ENCODE data around the gene ZNF791. TPM values are rescaled to one million over a fixed set of nuclear protein-coding genes. Genes with fewer than 3 reads are reported as not detected.

The ZNF791 gene
- total and polyA plus RNA-seq, 8 donors = 4.7 to 33.0 (median 18.4) TPM

DNA sequence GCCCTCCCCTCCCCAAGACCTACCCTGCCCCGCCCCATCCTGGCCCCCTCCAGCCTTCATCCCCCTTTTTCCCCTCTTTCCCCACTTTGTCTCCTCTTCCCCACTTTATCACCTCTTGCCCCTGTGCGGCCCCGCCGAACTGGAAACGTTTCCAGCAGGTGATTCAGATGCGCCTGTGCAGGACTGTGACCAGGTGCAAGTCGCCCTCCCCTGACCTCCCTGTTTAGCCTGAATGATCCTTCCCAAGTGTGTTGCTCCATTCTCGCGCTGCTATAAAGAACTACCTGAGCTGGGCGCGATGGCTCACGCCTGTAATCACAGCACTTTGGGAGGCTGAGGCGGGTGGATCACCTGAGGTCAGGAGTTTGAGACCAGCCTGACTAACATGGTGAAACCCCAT, 25.9 kb downstream of the ZNF791 start:
- H3K27me3 ChIP-seq = no peaks in the 10 kb centered on the region
- WGBS, 5 donors = 72 to 79% (median 75%) methylated on average over 12 to 13 of the region's 13 CpGs
- intact Hi-C loops (cut with DNase I; ENCODE audit: low total_unique reads) = no loop called here

DNA sequence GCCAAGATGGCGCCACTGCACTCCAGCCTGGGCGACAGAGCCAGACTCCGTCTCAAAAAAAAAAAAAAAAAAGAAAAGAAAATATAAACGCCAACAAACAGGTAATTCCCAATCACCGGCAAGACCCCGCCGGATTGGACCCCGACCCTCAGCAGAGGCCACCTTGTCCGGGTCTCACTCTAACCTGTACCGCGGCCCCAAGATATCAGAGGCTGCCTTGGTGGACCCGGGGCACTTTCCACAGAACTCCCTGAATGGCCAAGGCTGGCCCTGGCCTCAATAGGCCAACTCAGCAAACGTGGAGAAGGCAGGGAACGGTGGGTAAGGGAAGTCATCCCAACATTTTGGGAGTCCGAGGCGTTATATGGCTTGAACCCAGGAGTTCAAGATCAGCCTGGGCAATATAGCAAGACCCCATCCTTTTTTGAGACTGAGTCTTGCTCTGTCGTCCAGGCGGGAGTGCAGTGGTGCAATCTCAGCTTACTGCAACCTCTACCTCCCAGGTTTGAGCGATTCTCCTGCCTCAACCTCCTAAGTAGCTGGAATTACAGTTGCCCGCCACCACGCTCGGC, 28.0 kb downstream of the ZNF791 start:
- Histone ChIP-seq H3K36me3 (peaks cover 0 to under 1% (median 0%) of the 10 kb centered on the region in 4 donors), H3K4me3 (no peak overlapping the region), H3K27ac (no peak overlapping the region), H3K9me3 (no peaks in the 10 kb centered on the region), H3K4me1 (peaks cover 9 to 13% (median 11%) of the 10 kb centered on the region in 4 donors), H3K27me3 (no peaks in the 10 kb centered on the region)
- no peak for TF ChIP-seq POLR2AphosphoS5 (IDR thresholded peaks at IDR 0.05)
- TF ChIP-seq, protein P1, sequence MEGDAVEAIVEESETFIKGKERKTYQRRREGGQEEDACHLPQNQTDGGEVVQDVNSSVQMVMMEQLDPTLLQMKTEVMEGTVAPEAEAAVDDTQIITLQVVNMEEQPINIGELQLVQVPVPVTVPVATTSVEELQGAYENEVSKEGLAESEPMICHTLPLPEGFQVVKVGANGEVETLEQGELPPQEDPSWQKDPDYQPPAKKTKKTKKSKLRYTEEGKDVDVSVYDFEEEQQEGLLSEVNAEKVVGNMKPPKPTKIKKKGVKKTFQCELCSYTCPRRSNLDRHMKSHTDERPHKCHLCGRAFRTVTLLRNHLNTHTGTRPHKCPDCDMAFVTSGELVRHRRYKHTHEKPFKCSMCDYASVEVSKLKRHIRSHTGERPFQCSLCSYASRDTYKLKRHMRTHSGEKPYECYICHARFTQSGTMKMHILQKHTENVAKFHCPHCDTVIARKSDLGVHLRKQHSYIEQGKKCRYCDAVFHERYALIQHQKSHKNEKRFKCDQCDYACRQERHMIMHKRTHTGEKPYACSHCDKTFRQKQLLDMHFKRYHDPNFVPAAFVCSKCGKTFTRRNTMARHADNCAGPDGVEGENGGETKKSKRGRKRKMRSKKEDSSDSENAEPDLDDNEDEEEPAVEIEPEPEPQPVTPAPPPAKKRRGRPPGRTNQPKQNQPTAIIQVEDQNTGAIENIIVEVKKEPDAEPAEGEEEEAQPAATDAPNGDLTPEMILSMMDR (IDR thresholded peaks at IDR 0.05) = no peak
- TF ChIP-seq EP300 (IDR thresholded peaks at IDR 0.05) = no peak
- TF ChIP-seq POLR2A (IDR thresholded peaks at IDR 0.05) = no peak
- intact Hi-C loops (cut with DNase I; ENCODE audit: low total_unique reads) = no loop called here
- no peak for DNase-seq
- 92 to 96% (median 95%) methylated on average over 21 to 22 of the region's 22 CpGs for WGBS, 5 donors

More for the DNA sequence above, 25.9 kb downstream of the ZNF791 start:
- Histone ChIP-seq H3K4me3 (no peak overlapping the region), H3K27ac (no peak overlapping the region), H3K4me1 (peaks cover 9 to 13% (median 11%) of the 10 kb centered on the region in 4 donors), H3K36me3 (peaks cover 0 to 19% (median 11%) of the 10 kb centered on the region in 4 donors), H3K9me3 (no peaks in the 10 kb centered on the region)
- DNase-seq = no peak
- TF ChIP-seq, protein P1 (IDR thresholded peaks at IDR 0.05) = no peak
- TF ChIP-seq POLR2A (IDR thresholded peaks at IDR 0.05) (no peak), EP300 (IDR thresholded peaks at IDR 0.05) (no peak), POLR2AphosphoS5 (IDR thresholded peaks at IDR 0.05) (no peak)

DNA sequence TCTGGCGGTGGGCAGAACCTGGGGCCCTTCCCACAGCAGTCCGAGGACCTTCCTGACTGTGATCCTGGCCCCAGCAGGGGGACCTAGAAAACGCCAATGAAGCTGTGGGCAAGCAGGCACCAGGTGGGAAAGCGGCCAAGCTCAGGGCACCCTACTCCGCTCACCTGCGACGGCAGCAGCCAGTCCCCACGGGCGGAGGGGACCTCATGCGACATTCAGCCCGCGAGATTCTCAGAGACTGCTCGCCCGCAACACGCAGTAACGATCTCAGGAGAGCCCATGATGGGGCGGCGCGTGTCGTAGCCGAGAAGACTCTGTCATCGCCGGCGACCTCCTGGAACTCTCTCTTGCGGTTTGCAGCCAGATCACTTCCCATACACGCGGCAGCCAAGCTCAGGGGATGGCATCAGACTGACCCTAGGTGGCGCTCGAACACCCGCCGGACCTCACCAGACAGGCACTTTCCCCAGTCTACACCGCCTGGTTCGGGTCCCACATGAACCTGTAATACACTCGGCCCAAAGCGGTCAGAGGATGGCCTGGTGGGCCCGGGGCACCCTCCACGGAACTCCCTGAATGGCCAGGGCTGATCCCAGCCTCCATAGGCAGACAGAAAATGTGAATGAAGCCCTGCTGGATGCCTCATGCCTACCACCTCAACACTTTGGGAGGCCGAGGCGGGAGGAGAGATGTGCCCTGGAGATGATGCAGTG, 29.3 kb downstream of the ZNF791 start:
- 6 to 27% (median 8%) methylated on average over 9 to 39 of the region's 39 CpGs for whole genome bisulfite sequencing, 5 donors
- H3K4me1 ChIP-seq = peaks cover 9 to 13% (median 11%) of the 10 kb centered on the region in 4 donors
- H3K27me3 ChIP-seq = no peaks in the 10 kb centered on the region
- peak; percentile 85 to 94 for DNase-seq
- H3K27ac ChIP-seq = peak overlapping the region in 1 of 5 donors; percentile 31
- peak overlapping the region; percentile 15 to 32 (median 24) for H3K4me3 ChIP-seq
- H3K36me3 ChIP-seq = peaks cover 0 to 7% (median 0%) of the 10 kb centered on the region in 4 donors
- TF ChIP-seq EP300 (IDR thresholded peaks at IDR 0.05) (no peak), POLR2A (IDR thresholded peaks at IDR 0.05) (no peak), POLR2AphosphoS5 (IDR thresholded peaks at IDR 0.05) (peak in 1 of 3 donors; percentile 61)
- TF ChIP-seq, protein P1 (IDR thresholded peaks at IDR 0.05) = peak in 5 of 7 experiments; percentile 64 to 86 (median 70)
- no peaks in the 10 kb centered on the region for H3K9me3 ChIP-seq
- intact Hi-C loops (cut with DNase I; ENCODE audit: low total_unique reads) = no loop called here

DNA sequence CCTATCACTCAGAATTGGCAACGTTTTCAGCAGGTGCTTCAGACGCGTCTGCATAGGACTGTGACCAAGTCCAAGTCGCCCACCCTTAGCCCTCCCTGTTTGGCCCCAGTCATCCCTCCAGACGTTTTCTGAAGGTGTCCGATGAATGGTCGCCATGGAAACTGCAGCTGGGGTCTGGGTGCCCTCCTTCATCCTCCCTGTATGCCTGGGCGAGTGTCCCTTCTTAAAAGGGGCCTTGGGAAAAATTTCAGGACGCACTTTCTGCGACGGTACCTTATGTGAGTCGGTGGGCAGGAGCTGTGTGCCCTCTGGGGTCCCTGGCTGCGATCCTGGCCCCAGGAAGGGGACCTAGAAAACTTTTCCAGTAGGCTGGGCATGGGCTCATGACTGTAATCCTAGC, 30.7 kb downstream of the ZNF791 start:
- no peak for DNase-seq
- H3K4me1 ChIP-seq = peaks cover 9 to 13% (median 11%) of the 10 kb centered on the region in 4 donors
- no peaks in the 10 kb centered on the region for H3K27me3 ChIP-seq
- intact Hi-C loops (cut with DNase I; ENCODE audit: low total_unique reads) = no loop called here
- H3K27ac ChIP-seq = no peak overlapping the region
- no peak overlapping the region for H3K4me3 ChIP-seq
- TF ChIP-seq POLR2AphosphoS5 (IDR thresholded peaks at IDR 0.05) = no peak
- no peak for TF ChIP-seq POLR2A (IDR thresholded peaks at IDR 0.05)
- TF ChIP-seq, protein P1 (IDR thresholded peaks at IDR 0.05) = no peak
- TF ChIP-seq EP300 (IDR thresholded peaks at IDR 0.05) = no peak
- no peaks in the 10 kb centered on the region for H3K9me3 ChIP-seq
- WGBS, 5 donors = 72 to 85% (median 75%) methylated on average over 13 of the region's 13 CpGs
- H3K36me3 ChIP-seq = peaks cover 0 to 11% (median 0%) of the 10 kb centered on the region in 4 donors

Data from stomach (tissue), 9 donors.